ENCODE measurements around the gene SLBP.
A peak's percentile ranks its signal among the peaks of the same experiment; 100 is the strongest.
"Not testable (repeated sequence)": the region's sequence is repeated elsewhere in the genome, so short reads cannot be mapped to it uniquely, and the experiment has no call there.

The SLBP gene

DNA sequence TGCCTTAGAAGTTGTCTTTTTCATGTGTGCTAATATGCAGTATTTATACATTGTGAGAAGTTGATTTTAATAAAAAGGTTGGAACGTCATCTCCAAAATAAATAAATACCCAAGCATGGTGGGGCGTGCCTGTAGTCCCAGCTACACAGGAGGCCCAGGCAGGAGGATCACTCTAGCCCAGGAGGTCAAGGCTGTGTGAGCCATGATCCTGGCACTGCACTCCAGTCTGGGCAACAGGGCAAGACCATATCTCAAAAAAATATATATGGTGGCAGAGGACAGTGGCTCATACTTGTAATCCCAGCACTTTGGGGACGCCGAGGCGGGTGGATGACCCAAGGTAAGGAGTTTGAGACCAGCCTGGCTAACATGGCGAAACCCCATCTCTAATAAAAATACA lies 6.4 kb downstream of the SLBP start:
- DNase-seq = no peak

DNA sequence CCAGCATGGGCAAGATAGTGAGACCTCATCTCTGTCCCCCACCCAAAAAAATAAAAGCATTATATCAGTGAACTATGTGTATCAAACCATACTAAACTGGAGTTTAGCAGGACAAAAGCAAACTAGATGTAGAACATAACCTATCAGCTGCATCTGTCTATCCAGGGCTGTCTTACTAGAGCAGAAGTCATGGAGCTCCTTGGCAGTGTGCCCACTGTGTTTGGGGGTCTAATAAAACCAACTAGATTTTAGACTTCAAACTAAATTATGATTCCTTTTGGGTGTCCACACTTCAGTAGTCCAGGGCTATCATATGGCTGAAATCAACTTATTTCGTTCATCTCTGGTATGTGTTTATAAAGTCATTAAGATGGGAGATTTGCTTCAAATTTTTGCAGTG lies 8.3 kb downstream of the SLBP start:
- no peak for DNase-seq

DNA sequence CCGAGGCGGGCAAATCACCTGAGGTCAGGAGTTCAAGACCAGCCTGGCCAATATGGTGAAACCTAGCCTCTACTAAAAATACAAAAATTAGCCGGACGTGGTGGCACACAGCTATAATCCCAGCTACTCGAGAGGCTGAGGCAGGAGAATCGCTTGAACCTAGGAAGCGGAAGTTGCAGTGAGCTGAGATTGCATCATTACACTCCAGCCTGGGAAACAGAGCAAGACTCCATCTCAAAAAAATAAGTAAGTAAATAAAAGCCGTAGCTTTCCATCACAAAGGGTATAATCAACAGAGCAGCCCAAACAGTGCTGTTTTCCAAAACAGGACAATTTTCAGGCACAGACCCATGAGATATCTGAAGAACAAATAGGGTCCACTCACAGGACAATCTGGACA lies 10.4 kb downstream of the SLBP start:
- not testable (repeated sequence) for DNase-seq

DNA sequence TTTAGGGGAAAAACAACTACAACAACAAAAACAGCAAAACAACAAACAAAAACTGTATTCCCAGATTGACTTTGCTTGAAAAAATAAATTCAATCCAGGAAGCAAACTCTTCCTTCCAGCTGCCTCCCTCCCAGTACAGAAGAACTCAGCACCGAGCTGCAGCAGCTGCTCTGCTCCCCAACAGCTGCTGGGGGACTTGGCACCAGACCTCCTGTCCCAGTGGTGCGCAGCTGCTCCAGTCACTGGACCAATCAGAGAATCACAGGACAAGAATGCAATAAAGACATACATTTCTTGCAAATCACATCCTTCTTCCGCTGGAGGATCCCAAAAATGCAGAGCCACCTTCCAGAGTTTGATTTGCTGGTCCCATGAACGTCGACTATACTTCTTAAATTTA lies 16.2 kb downstream of the SLBP start:
- DNase-seq = no peak

DNA sequence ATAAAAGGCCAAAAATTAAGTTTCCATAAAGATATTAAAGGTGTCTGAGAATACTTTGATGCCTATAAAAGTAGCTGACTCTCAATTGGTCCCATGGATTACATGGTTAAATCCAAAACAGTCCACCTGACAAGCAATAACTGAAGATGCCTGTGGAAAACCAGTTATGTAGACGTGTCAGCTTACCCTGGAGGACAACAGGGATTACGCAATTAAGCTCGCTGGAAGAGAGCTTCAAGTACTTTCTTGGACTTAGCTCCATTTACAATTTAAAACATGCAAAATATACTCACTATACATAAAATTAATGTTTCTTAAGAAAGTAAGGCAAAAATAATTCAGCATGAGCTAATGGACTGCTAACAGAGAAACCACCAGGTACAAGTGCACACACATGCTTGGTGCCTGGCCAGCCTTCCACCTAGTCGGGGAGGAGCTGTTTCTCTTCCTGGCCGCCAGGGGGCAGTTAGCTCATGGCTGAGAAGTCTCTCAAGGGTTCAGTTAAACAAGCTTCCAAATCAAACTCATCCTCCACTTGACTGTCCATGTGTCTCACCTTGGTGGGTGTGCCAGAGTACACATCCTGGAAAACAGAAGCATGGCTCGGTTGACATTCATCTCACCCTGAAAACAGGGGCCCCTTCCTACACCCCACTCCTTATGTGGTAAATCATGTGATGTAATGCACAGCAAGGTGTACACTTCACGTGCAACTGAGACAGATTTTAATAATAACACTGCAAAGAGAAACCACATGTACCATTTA lies 18.8 kb downstream of the SLBP start:
- peak; percentile 82 for DNase-seq

DNA sequence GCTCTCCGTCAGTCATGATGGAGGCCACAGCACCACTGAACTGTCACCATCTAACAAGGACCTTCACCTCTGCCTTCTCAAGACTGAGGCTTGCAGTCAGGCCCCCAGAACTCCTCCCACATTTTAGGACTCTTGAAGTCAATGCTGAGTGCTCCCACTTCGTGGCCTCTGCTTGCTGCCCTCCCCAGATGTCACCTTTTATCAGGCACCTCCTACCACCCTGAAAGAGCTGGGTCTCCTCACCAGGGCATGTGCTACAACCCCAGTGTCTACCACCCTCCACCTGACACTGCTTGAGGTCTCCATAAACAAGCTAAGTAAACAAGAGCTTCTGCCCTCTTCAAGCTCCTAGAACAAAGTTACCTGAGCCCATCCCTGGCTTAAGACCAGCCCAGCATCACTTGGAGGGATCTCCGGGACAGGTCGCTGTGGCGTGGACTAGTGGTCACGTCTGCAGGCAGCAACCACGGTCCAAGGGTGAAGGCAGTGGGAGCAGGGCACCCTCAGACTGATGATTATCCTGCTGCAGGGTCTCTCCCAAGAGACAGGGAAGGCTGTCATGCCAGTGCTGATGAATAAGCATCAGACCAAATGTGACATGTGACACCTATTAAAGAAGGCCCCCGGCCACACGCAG lies 20.3 kb downstream of the SLBP start:
- DNase-seq = no peak

DNA sequence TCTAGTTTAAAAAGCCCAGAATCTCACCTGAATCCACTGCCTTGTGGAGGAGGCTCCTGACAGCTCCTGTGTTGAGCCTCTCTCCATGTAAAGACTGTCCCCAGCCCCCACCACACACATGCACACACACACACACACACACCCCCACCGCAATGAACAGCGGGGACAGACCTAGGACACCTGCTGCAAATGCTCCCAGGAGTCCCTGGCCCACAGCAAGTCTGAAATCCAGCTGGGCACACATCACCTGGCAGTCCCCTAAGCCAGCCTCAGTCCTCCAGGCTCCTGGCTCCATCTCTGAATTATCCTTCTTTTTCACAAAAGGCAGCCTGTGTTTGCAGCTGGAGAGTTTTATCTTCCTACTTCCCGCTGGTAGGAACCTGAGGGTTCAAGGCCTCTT lies 21.4 kb downstream of the SLBP start:
- DNase-seq = no peak

DNA sequence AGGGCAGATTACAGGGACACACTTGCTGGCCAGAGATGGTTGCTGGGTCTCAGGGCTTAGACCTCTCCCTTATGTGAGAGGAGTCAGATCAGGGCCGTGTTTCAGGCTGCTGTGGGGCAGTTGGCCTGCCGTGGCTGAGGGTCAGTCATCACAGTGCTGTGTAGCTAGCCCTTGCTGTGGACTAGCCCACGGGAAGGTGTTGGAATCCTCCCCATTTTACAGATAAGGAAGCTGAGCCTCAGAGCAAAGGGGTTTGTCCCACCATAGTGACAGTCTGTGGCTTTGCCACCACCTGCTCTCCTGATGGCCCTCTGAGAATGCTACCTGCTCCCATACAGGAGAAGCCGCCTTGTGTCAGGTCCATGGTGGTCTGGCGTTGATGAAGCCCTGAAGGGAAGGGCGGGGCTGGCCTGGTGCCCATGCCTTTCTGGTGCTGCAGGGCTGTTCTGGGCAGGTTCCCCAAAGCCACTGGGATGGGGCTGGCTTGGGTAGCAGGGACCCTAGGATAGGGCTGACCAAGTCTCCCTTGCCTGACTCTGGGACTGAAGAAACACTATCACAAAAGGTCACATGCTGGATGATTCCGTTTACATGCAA lies 25.6 kb downstream of the SLBP start:
- DNase-seq = no peak

DNA sequence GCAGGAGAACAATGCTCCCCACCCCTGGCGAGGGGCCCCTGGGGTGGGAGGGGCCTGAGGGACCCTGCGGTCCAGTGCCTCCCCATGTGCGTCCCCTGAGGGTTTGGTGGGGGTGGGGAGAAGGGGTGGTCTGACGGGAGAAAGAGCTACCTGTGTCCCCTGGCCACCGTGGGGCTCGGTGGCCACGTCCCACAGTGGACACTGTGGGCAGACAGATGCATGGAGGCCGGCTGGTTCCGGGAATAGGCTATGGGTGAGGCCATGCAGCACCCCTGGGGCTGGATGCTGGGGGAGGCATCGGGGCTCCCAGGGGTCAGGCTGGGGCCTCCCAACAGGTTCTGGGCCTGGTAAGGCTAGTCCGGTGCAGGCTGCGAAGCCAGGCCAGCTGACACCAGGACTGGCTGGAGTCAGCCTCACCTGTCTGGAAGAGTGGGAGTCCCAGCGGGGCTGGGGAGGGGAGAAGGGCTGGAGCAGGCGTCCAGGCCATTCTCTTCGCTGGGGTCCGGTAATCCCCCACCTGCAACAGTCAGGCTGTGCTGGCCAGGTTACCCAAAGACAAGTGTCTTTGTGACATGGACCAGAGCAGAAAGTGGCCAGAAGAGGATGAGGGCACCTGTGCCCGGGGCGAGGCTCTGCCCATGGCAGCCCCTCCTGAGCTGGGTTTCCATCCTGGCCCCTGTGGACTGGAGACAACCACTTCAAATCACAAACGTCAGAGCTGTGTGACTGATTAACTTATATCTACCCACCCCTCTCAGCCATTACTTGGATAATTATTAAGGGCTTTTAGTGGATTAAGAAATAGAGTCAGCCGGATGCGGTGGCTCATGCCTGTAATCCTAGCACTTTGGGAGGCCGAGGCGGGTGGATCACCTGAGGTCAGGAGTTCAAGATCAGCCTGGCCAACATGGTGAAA lies 26.6 kb downstream of the SLBP start:
- no peak for DNase-seq

DNA sequence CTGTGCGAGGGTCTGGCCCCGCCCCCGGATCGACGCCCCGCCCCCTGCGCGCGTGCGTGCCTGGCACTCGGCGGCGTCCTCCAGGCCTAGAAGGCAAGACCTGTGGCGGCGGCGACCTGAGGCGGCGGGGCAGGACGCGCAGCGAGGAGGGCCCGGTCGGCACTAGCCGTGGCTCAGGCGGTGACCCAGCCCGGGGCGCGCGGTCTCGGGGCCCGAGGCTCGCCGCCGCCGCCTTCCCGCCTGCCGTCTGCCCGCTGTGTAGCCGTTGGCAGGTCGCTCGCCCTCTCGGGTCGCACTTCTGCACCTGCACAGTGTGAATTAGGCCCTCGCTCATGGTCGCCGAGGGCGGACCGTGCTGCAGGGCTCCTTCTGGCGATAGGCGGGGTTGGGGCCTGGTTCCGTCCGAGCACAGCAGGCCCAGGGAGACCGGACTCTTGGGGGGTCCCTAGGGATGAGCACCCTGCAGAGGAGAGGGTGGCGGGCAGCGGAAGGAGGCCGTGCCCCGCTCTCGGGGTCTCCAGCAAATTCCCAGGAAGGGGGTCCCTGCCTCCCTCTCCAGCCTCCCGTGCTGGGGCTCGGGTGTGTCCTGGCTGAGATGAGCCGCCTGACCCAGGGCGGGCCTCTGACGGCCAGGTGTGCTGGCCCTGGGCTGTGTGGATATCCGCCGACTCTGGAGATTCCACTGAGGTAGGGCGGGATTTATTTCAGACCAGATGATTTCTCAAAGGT lies 27.4 kb downstream of the SLBP start:
- DNase-seq = peak; percentile 98

DNA sequence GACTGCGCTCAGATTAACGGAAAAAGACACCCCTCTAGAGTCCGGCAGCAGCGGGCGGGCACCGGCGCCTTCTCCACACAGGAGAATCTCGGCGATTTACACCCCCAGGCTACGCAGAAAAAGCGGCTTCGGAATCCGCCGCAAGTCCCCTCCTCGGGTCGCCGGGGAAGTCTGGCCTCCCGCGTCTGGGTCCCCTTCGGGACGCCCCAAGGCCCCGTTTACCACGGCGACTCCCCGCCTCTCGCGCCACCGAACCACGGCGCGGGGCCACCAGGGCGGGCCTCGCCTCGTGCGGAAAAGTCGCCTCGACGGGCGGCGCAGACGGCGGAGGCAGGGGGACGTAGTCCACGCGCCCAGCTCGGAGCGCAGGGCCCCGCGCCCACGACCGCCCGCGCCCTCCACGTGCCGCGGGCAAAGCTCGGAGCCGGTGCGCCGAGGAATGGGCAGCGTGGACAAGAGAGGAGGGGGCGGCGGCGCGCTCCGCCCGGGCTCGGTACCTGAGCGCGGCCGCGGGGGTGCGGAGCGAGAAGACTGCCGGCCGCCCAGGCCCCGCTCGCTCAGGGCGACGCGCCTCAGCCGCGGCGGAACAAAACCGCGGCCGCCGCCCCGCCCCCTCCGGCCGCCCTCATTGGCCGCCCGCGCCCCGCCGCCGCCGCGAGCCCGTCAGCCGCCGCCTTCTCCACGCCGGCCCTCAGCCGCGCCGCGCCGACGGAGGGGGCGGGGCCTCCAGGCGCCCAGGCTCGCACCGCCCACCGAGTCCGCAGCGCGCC lies 28.2 kb downstream of the SLBP start, which contains the start of gene FAM53A:
Gene FAM53A, minus strand, starts transcription at position 578 of the 770 bp plus-strand sequence. CDS start 15,572 bp downstream, outside the sequence.
- DNase-seq = peak; percentile 51

DNA sequence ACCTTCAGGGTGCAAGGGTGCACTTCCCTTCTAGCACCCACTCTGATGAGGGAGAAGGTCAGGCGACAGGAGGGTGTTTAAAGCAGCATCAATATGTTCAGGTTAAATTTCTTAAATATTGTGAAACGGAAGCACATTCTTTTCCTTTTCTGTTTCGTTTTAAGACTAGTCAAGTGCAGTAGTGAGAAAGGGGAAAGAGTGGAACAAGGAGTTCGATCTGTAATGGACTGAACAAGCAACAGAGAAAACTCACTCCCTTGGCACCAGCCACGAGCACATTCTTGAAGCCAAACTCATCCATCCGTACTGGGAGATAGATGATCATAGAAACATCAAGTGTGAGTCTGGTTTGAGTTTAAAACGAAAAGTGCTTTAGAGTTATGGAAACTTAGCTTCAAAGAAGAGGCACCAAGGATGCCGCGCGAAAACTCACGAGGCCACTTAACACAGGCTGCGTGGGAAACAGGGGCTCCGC lies 28.8 kb downstream of the SLBP start:
- DNase-seq = no peak

DNA sequence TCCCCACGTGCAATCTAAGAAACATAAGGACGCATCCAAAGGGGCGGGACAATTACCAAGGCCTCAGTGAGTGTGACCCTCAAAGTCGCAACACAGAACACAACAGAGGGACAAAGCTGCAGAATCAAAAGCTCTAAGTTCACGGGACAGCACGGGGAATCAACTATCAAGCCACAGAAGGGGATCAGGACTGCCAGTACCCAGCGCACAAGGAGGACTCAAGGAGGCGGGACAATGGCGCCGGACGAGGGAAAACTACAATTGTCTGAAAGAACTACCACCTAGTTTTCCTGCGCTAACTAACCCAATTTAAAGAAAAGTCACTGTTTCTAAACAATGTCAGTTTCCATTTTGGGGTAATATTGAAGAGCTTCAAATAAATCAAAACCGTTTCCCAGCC lies 29.3 kb downstream of the SLBP start:
- no peak for DNase-seq

DNA sequence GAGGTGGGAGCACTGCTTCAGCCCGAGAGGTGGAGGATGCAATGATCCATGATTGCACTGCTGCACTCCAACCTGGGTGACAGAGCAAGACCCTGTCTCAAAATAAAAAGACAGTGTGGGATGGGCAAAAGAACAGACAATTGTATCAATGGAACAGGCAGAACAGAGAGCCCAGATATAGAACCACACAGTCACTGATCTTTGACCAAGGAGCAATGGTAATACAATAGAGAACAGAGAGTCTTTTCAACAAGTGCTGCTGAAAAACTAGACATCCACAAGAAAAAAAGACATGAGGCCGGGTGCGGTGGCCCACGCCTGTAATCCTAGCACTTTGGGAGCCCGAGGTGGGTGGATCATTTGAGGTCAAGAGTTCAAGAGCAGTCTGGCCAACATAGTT lies 33.9 kb downstream of the SLBP start:
- no peak for DNase-seq

DNA sequence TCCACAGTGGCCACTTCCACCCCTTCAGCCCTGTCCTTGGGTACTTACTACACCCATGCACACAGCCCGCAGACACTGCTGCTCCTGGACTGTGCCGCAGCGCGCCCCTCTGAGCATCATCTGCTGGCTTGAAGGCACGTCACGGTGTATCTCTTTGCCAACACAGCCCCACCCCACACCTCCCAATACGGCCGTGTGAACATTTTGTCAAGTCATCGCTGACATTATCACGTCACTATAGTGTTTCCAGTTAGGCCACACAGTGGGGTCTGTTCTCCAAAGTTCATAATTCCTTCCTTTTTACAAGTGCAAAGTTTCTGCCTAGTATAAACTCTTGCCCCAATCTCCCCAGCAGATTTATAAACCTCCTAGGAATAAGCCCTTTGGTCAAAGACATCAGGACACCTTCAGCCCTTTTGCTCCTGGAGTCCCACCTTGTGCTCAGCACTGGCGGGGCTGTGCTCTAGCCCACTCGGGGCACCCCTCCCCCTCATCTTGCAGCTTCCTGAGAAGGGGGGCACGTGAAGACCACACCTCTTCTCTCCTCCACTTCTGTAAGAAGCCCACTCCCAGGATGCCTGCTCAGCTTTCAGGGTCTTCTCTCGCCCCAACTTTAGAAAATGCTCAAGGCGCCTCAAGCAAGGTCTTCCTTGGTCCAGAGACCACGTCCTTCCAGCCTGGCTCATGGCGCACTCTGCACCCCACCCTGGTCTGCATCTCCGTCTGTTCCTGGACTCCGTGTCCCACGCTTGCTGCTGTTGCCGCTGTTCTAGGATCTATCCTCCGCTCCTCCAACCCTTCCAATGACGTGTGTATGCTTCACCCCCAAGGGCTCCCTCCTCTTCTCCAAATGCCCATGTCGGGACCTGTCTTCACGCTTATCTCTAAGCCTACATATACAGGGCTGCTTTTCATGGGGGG lies 35.3 kb downstream of the SLBP start:
- DNase-seq = no peak

DNA sequence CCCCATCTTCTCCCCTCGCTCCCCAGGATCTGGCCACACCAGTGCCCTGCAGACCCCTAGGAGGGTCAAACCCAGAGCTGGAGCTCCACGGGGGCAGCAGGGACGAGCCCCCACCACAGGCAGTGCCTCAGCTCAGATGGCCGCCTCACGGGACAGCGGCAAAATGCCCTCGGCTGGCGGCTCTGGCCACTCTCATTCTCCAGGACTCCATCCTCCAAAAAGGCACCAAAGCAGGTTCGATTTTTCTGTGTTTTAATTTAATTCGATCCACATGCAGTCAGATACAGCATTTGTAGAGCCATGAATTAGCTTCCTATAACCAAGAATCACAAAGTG lies 36.3 kb downstream of the SLBP start:
- no peak for DNase-seq

DNA sequence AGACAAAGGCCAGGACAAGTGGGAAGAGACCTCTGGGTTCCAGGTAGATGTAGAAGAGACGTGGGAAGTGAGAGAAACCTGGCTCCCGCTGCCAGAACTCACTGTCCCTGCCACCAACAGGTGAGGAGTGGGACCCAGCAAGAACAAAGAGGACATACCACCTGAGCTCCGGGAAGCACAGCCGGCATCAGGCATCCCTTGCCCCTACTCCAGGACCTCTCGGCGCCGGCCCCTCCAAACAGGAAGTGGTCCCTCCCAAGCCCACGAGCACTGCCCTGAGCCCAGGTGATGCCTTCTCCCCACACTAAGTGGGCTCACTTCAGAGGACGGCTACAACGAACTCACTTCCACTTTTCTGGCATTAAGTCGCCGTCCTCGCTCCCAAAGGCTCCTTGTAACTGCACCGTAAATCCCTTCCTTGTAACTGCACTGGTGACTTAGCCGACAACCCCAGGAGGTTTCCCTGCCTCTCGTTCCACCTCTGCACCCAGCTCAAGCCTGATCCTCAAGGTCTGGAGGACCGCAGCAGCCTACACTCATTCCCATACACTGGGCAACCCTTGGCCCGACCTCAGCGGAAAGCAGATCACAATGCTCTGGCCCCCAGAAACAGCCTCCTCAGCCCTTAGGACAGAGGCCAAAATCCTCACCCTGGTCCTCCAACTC lies 36.9 kb downstream of the SLBP start:
- DNase-seq = no peak

DNA sequence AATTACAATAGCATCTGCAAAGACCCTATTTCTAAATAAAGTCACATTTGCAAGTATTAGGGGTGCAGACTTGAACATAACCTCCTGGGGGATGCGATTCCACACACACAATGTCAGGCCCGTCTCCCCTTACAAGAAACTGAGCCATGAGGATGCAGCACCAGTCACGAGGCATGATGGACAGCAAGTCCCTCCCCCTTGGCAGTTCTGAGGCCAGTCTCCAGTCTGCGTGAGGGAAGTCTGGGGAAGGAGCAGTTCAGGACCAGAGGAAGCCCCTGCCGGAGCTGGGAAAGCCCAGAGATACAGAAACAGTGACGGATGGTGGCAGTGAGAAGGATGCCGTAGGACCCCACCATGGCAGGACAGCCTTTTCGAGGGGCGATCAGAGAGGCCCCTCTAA lies 37.4 kb downstream of the SLBP start:
- DNase-seq = no peak

DNA sequence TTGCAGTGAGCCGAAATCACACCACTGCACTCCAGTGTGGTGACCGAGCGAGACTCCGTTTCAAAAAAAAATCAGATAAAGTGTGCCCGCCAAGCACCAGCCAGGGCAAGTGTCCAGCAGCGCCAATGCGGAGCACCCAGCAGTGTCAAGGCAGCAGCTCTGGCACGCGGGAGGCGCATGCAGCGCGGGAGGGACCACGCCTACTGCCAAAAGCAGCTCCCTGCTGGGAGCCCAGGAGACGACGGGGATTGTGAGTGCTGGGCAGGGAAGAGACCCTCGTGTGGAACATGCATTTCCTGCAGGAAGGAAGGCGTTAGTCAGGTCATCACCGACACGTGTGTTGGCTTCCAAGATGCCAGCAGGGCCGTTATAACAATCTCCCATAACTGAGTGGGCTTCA lies 38.4 kb downstream of the SLBP start:
- no peak for DNase-seq

DNA sequence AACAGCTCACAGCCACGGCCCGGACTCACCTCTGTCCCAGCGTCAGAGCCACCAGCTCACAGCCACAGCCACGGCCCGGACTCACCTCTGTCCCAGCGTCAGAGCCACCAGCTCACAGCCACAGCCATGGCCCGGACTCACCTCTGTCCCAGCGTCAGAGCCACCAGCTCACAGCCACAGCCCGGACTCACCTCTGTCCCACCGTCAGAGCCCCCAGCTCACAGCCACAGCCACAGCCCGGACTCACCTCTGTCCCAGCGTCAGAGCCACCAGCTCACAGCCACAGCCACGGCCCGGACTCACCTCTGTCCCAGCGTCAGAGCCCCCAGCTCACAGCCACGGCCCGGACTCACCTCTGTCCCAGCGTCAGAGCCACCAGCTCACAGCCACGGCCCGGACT lies 41.1 kb downstream of the SLBP start:
- not testable (repeated sequence) for DNase-seq
